ENCODE results near the gene ZFP62.

The ZFP62 gene

DNA sequence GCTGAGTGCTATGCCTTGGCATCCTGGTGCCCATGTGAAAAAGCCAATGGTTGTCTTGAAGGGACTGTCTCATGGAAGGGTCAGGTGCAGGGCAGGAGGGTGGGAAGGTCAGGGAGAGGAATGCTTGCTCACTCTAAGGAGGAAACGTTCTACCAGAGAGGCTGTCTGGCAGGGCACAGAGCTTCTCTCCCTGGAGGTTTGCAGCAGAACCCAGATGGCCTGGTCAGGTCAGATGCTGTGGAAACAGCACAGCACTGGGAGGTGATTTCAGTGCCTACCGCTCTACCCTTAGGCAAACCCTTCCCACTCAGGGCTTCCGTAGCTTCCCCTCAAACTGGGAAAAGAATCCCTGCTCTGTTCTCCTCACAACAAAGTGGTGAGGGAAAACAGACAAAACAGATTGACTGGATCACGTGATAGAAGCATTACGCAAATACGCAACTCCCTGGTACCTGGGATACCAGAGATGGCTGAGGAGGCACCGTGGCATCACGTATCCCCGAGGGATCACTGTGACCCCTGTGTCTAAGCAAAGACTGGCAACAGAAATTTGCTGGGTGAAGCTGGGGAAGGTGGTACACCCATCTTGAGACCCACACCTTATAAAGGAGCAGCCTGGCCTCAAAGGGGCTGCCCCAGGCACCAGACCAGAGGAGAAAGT is 54.6 kb downstream of the ZFP62 start:
- TF ChIP-seq GATA1 (IDR thresholded peaks at IDR 0.05; ENCODE audit: low read depth, low read length) (no peak), POLR2A (IDR thresholded peaks at IDR 0.05; ENCODE audit: low read length) (no peak)
- no peak for DNase-seq

DNA sequence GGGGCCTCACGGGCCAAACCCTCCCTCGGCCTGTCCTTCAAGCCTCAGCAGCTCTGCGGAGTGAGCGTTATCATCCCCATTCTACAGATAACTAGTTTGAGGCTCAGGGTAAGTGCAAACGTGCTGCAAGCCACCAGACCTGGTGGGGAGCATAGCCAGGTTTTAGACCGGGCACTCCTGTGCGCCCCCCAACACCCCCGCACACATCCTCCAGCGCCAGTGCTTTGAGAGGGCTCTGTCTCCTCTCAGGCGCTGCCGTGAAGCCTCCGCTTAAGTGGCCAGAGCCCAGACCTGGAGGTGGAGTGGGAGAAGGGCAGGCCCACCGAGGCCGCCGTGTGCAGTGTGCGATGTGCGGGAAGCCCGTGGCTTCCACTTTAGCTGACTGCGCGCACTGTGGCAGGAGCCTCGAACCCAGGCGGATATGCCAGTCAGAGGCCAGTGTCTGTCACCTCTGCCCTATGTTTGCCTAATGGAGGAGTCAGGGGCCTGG is 56.9 kb downstream of the ZFP62 start:
- no peak for DNase-seq
- no peak for TF ChIP-seq GATA1 (IDR thresholded peaks at IDR 0.05; ENCODE audit: low read depth, low read length)
- peak; percentile 6 for TF ChIP-seq POLR2A (IDR thresholded peaks at IDR 0.05; ENCODE audit: low read length)

DNA sequence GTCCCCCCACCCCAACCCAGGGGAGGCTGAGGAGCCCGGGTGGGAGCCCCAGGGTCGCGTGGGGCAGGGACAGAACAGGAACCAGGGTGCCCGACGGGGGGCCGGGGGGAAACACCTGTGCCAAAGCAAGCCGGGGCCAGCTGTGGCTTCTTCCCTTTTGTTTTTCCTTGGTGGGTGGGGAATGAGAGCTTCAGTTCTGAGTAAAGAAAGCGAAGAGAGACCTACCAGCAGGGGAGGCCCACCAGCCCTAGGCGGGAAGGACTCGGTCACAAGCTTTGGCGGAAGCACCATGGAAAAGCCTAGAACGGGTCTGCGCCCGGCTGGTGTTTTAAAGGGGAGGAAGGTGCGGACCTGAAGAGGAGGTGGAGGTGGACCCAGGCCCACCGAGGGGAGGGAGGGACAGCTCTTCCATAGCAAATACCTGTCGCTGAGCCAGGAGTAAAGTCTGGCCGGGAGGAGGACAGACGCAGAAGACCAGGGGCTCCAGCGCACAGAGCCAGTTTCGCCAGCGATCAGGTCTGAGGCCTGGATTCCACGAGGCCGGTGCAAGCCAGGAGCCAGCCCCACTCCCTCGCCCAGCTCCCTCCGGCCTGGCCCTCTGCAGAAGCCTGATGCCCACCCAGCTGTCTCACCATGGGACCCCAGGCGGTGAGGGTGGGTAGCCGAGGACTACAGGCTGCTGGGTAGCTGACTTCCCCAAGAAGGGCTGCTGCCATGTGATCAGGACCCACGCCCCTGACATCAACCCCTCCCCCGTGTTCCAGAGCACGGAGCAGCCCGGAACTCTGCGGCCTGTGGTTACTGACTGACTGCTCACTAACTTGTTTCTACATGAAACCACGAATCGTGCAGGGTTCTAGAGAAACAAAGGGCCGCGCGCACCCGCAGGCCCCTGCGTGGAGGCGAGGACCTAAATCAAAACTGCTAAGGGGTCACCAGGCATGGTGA is 57.6 kb downstream of the ZFP62 start:
- TF ChIP-seq GATA1 (IDR thresholded peaks at IDR 0.05; ENCODE audit: low read depth, low read length) (no peak), POLR2A (IDR thresholded peaks at IDR 0.05; ENCODE audit: low read length) (peak; percentile 32)
- peak; percentile 67 to 75 for DNase-seq

DNA sequence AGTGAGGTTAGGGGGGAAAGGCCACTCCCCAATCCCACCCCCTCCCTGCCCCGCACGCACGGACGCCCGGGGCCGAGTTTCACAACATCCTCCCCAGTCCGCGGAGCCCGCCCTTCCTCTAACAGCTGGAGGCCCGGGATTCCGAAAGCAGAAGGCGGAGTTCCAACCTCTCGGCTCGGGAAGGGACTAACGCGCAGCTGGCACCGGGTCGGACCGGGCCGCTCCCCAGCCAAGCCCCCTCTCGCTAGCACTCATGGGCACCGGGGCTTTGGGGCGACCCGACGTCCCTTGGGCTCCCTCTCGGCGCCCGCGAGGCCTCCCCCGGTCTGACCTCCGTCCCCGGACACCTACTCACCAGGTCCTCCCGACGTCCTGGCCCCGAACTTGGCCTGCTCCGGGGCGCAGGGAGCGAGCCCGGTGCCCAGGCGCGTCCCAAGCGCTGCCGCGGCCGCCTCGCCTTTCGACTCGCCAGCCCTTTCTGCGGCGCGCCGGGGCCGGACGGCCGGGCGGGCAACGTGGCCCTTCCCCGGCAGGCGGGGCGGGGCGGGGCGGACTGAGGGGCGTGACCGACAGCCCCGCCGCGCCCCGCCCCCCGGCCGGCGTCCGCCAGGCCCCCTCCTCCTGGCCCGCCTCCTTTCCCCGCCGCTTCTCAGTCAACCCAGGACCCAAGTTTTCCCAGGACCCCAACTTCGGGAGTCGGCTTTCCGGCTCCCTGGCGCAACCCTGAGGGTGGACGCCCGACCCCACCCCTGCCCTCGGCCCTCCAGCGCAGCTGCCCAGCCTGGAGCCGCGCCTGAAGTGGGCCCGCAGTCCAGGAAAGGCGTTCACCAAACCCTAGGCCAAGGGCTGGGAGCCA is 58.5 kb downstream of the ZFP62 start, which contains the start of gene MGAT1:
MGAT1 (minus strand) TSS at position 482 of the 856 bp plus-strand sequence. CDS start 9,835 bp downstream, outside the sequence.
- TF ChIP-seq GATA1 (IDR thresholded peaks at IDR 0.05; ENCODE audit: low read depth, low read length): no peak
- peak; percentile 73 for TF ChIP-seq POLR2A (IDR thresholded peaks at IDR 0.05; ENCODE audit: low read length)
- peak; percentile 84 to 90 for DNase-seq

DNA sequence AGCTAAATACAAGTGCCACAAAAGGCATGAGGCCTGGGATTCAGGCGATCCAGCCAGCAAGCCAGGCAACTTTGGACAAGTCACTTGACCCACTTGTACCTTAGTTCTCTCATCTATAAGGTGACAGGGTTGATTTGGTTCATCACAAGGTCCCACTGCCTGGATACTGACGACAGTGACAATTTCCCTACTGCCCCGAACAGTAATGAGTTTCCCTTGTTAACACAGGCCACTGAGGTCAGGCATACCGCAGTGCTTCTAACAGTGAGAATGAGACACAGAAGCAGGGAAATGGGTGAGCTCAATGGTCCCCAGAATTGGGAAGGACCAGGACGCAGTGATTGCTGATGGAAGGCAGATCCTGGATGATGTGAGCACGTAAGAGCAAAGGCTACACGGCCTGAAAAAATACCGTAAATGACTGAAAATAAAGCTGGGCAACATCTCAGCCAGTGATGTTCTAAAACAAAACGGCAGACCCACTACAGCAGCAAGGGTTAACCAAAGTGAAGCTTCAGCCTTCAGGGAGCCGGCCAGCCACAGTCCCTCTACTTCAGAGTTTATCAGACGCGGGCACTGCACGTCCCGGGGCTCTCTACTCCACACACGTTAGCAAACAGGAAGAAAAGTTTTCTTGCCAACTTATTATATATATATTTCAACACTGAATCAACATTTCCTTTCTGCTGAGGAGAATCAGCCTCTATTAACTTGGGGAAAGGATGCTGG is 59.3 kb downstream of the ZFP62 start:
- peak in 1 of 2 experiments; percentile 67 for DNase-seq
- TF ChIP-seq GATA1 (IDR thresholded peaks at IDR 0.05; ENCODE audit: low read depth, low read length) (no peak), POLR2A (IDR thresholded peaks at IDR 0.05; ENCODE audit: low read length) (no peak)

DNA sequence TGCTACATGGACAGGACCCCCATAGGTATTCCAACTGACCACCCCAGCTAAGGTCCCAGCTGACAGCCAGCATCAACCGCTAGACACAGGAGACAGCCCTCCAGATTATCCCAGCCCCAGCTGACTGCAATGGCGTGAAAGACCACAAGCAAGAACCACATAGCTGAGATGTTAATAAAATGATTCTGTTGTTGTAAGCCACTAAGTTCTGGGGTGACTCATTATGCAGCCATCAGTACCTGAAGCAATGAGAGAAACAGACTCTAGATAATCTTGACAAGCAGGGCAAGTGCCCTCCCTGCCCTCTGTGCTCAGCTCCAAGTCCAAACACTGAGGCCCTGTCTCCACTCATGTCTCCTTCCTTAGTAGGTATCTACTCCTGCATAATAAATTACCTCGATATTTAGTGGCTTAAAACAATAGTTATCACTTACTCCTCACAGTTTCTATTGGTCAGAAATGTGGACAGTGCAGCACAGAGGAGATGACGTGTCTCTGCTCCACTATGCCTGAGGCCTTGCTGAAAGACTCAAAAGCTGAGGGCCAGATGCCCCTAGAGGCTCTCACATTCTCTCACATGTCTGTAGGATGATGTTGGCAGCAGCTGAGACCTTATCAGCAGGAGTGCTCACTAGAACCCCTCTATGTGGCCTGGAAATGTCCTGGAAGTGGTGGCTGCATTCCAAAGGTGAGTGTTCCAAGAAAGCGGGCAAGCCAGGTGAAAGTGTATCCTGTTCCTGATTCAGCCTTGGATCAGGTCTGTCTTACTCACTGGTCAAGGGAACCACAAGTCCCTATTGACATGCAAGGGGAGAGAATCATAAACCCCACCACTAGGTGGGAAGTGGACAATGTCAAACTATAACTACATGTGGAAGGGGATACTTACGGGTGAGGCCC is 60.9 kb downstream of the ZFP62 start:
- DNase-seq: peak; percentile 48 to 58
- TF ChIP-seq POLR2A (IDR thresholded peaks at IDR 0.05; ENCODE audit: low read length) (no peak), GATA1 (IDR thresholded peaks at IDR 0.05; ENCODE audit: low read depth, low read length) (no peak)

DNA sequence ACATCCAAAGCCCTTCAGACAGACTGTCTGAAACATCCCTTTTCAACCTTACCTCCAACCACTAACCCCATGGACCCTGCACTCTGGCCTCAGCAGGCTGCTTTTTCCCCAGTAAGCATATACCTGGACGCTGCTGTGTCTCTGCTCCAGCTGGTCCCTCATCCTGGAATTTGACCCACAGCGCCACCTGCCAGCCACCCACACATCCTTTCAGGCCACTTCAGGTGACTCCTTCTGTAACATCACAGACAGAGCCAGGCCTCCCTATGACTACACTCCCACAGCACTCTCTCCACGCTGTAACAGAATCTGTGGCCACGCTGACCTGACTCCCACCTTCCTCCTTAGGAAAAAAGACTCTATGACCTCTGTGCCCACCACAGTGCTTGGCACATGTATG is 61.9 kb downstream of the ZFP62 start:
- no peak for TF ChIP-seq POLR2A (IDR thresholded peaks at IDR 0.05; ENCODE audit: low read length)
- TF ChIP-seq GATA1 (IDR thresholded peaks at IDR 0.05; ENCODE audit: low read depth, low read length): no peak
- peak in 1 of 2 experiments; percentile 34 for DNase-seq

DNA sequence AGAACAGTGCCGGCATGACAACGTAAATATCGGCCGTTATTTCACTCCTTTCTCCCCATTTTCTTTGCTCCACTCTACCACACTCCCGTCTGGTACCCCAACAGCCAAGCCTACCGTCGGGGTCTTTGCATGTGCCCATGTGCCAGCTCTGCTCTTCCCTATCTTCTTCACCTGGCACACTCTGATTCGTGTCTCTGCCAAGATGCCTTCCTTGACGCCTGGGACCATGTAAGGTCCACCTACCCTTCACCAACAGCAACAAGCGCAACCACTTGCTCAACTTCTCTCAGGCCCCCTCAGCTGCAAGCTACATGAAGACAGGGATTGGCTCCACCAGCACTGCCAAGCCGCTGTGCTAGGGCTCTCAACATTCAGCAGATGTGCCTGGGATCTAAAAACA is 62.9 kb downstream of the ZFP62 start:
- DNase-seq: no peak
- no peak for TF ChIP-seq GATA1 (IDR thresholded peaks at IDR 0.05; ENCODE audit: low read depth, low read length)
- no peak for TF ChIP-seq POLR2A (IDR thresholded peaks at IDR 0.05; ENCODE audit: low read length)
